HPDE6-E6E7 (cell line): ENCODE results near the gene ASL.
"Not testable (repeated sequence)": the region's sequence is repeated elsewhere in the genome, so short reads cannot be mapped to it uniquely, and the experiment has no call there.

Experiments used
- DNase-seq: peaks from one replicate; pipeline ENCODE4 v3.0.0; 2011; ENCODE audit warnings: missing footprints; ENCODE audit errors: extremely low spot score

Gene ASL

GRCh38 chr7:66119245-66119850 is 43.7 kb downstream of the ASL start:
- DNase-seq, result no peak

GRCh38 chr7:66123175-66123528 is 47.5 kb downstream of the ASL start:
- DNase-seq, result no peak

- DNase-seq, result not testable (repeated sequence)
Observed at GRCh38 chr7:66124569-66124861, 48.9 kb downstream of the ASL start.

DNA sequence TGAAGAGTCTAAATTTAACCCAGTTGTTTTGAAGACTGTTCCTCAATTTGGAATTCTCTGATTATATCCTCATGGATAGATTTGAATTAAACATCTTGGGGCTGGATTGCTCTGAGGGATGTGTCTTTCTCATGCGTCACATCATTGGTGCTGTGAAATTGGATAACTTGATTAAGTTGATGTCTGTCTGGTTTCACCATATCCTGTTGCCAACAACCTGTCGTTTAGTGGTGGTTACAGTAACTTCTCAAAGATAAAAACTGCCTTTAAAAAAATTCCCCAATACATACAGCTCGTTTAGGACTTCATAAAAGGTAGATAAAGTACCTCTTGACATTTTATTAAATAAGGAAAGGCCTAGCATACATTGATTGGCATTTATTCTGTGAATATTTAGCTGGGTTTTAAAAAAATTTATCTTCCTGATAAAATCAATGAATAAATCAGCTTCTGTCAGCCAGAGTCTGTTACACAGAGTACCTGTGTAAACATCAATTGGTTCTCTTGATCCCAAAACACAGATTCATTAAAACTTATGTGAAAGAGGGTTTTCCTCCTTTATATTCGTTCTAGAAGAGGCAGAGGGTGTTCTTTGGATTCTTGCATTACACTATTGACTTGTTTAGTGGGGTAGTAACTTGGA is 49.6 kb downstream of the ASL start:
- DNase-seq, result no peak

GRCh38 chr7:66125781-66126352 is 50.2 kb downstream of the ASL start:
- DNase-seq, result not testable (repeated sequence)

DNA sequence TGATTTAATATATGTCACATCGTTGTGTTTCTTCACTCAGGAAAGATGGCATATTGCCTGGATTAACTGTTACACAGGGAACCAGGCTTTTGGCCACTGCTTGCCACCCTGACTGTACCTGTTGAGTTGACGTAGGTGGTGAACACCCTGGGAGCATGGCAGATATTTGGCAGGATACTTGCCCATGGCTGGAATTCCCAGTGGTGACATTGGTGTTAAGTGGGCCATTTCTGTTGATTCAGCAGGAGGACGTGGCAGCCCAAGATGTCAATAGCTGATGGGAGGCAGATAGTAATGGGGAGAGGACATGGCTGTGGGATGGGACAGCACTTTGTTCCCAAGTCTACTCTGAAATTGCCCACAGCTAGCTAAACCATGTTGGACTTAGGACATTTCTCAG is 51.6 kb downstream of the ASL start:
- not testable (repeated sequence) for DNase-seq

DNA sequence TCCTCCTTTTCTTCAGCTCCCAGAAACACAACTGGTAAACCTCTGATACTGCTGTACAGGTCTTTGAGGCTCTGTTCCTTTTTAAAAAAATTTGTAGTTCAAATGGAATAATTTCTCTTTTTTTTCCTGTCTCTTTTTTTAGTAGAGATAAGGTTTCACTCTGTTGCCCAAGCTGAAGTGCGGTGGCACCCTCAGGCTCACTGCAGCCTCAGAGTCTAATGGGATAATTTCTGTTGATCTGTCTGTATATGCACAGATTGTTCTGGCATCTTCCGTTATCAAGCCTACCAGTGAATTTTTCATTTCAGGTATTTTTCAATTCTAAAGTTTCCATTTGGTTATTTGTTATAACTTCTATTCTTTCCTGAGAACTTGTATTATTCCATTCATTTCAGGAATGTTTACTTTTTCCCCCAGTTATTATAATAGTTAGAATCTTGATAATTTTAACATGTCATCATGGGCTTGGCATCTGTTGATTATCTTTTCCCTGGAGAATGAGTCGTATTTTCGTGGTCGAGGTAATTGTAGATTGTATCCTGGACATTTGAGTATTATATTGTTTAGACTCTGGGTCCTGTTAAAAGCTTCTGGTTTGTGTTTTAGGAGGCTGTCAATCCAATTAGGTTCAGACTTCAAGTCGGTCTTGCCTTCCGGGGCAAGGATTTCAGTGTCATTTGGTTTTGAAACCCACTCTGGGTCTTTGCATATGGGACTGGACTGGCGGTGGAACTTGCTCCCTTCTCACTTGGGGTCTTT is 63.6 kb downstream of the ASL start:
- no peak for DNase-seq

GRCh38 chr7:66140924-66141323 is 65.3 kb downstream of the ASL start:
- no peak for DNase-seq

- DNase-seq, result no peak
Observed at GRCh38 chr7:66142334-66142733, 66.7 kb downstream of the ASL start.

DNA sequence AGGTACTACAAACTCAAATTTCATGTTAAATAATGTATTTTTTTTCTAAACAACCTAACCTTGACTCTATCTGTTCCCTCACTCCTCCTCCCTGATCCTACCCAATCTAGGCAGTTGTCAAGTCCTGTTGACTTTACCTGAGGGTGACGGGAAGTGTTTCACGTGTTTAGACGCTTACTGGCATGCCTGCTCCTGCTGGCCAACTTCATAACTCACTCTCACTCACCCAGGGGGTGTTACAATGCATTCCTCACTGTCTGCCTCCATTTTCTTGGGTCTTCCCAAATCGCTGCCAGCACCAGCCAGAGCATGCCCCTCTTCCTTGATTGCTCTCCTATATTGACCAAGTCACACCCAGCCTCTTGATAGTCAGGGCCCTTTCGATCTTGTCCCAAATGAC is 67.4 kb downstream of the ASL start:
- peak; percentile 50 for DNase-seq
